Mucosa of stomach (tissue), 1 donor: ENCODE results near the gene LRRC3.

Experiments
- H3K27me3 ChIP-seq: one replicate; pipeline ENCODE4 v1.7.0; 2013; ENCODE audit warnings: mild to moderate bottlenecking, low read length; ENCODE audit not compliant: control insufficient read depth, insufficient read depth
- H3K36me3 ChIP-seq: one replicate; pipeline ENCODE4 v1.7.0; 2013; ENCODE audit warnings: low read length; ENCODE audit not compliant: control insufficient read depth, insufficient read depth
- H3K4me1 ChIP-seq: one replicate; pipeline ENCODE4 v1.7.0; 2013; ENCODE audit warnings: mild to moderate bottlenecking, low read length; ENCODE audit not compliant: control insufficient read depth, insufficient read depth
- H3K4me3 ChIP-seq: one replicate; pipeline ENCODE4 v1.7.0; 2013; ENCODE audit warnings: low read length
- H3K9ac ChIP-seq: one replicate; pipeline ENCODE4 v1.7.0; 2013; ENCODE audit warnings: mild to moderate bottlenecking, low read length, moderate library complexity
- H3K9me3 ChIP-seq: one replicate; pipeline ENCODE4 v1.7.0; 2013; ENCODE audit warnings: mild to moderate bottlenecking, low read length, moderate library complexity; ENCODE audit not compliant: control insufficient read depth
- donor health status: Pancreatic carcinoma.

LRRC3 gene

GRCh38 chr21:44426663-44427191 lies 28.6 kb upstream of the LRRC3 start:
- Histone ChIP-seq H3K27me3 (no peaks in the 10 kb centered on the region), H3K36me3 (no peaks in the 10 kb centered on the region), H3K9me3 (no peaks in the 10 kb centered on the region), H3K4me3 (no peak overlapping the region), H3K9ac (no peak overlapping the region), H3K4me1 (peaks cover 7% of the 10 kb centered on the region)

- Histone ChIP-seq H3K9ac (no peak overlapping the region), H3K4me3 (no peak overlapping the region), H3K4me1 (peaks cover 7% of the 10 kb centered on the region), H3K36me3 (no peaks in the 10 kb centered on the region), H3K27me3 (no peaks in the 10 kb centered on the region), H3K9me3 (no peaks in the 10 kb centered on the region)
Measured at GRCh38 chr21:44427241-44428120, 27.8 kb upstream of the LRRC3 start.

- H3K4me3 ChIP-seq, result no peak overlapping the region
- no peaks in the 10 kb centered on the region for H3K9me3 ChIP-seq
- no peaks in the 10 kb centered on the region for H3K36me3 ChIP-seq
- H3K4me1 ChIP-seq, result peaks cover 7% of the 10 kb centered on the region
- no peak overlapping the region for H3K9ac ChIP-seq
- H3K27me3 ChIP-seq, result no peaks in the 10 kb centered on the region
Measured at GRCh38 chr21:44428281-44428960, 26.9 kb upstream of the LRRC3 start.

- H3K4me3 ChIP-seq, result no peak overlapping the region
- H3K9ac ChIP-seq, result no peak overlapping the region
- H3K36me3 ChIP-seq, result no peaks in the 10 kb centered on the region
- no peaks in the 10 kb centered on the region for H3K27me3 ChIP-seq
- H3K4me1 ChIP-seq, result peaks cover 7% of the 10 kb centered on the region
- no peaks in the 10 kb centered on the region for H3K9me3 ChIP-seq
Measured at GRCh38 chr21:44429894-44430293, 25.4 kb upstream of the LRRC3 start.

- Histone ChIP-seq H3K9ac (no peak overlapping the region), H3K36me3 (no peaks in the 10 kb centered on the region)
Measured at GRCh38 chr21:44431300-44431699, 24.0 kb upstream of the LRRC3 start.

GRCh38 chr21:44432841-44433790 lies 22.2 kb upstream of the LRRC3 start:
- H3K36me3 ChIP-seq, result no peaks in the 10 kb centered on the region
- no peaks in the 10 kb centered on the region for H3K27me3 ChIP-seq
- no peaks in the 10 kb centered on the region for H3K9me3 ChIP-seq
- no peak overlapping the region for H3K9ac ChIP-seq
- H3K4me3 ChIP-seq, result no peak overlapping the region
- peaks cover 5% of the 10 kb centered on the region for H3K4me1 ChIP-seq

More at GRCh38 chr21:44431300-44431699, 24.0 kb upstream of the LRRC3 start:
- Histone ChIP-seq H3K9me3 (no peaks in the 10 kb centered on the region), H3K27me3 (no peaks in the 10 kb centered on the region), H3K4me3 (no peak overlapping the region), H3K4me1 (peaks cover 7% of the 10 kb centered on the region)

GRCh38 chr21:44433791-44434567 lies 21.3 kb upstream of the LRRC3 start:
- peaks cover 13% of the 10 kb centered on the region for H3K4me1 ChIP-seq
- no peak overlapping the region for H3K4me3 ChIP-seq
- H3K36me3 ChIP-seq, result no peaks in the 10 kb centered on the region
- H3K27me3 ChIP-seq, result no peaks in the 10 kb centered on the region
- no peak overlapping the region for H3K9ac ChIP-seq
- no peaks in the 10 kb centered on the region for H3K9me3 ChIP-seq

- H3K36me3 ChIP-seq, result no peaks in the 10 kb centered on the region
- no peaks in the 10 kb centered on the region for H3K27me3 ChIP-seq
- no peak overlapping the region for H3K9ac ChIP-seq
- peaks cover 18% of the 10 kb centered on the region for H3K4me1 ChIP-seq
- no peaks in the 10 kb centered on the region for H3K9me3 ChIP-seq
- no peak overlapping the region for H3K4me3 ChIP-seq
Measured at GRCh38 chr21:44434568-44434925, 20.8 kb upstream of the LRRC3 start.

GRCh38 chr21:44434936-44435635 lies 20.2 kb upstream of the LRRC3 start:
- no peak overlapping the region for H3K9ac ChIP-seq
- H3K36me3 ChIP-seq, result no peaks in the 10 kb centered on the region
- H3K9me3 ChIP-seq, result no peaks in the 10 kb centered on the region
- peaks cover 18% of the 10 kb centered on the region for H3K4me1 ChIP-seq
- no peaks in the 10 kb centered on the region for H3K27me3 ChIP-seq
- H3K4me3 ChIP-seq, result no peak overlapping the region

- no peak overlapping the region for H3K4me3 ChIP-seq
- H3K36me3 ChIP-seq, result no peaks in the 10 kb centered on the region
- peaks cover 18% of the 10 kb centered on the region for H3K4me1 ChIP-seq
- no peaks in the 10 kb centered on the region for H3K9me3 ChIP-seq
- no peaks in the 10 kb centered on the region for H3K27me3 ChIP-seq
- H3K9ac ChIP-seq, result no peak overlapping the region
Measured at GRCh38 chr21:44436111-44436611, 19.1 kb upstream of the LRRC3 start.
